Neuronal stem cell (in vitro differentiated cells): ENCODE measurements around the gene PCSK9.

Experiments used
- DNase-seq: peaks from one replicate; pipeline ENCODE4 v3.0.0-alpha.2; 2013; ENCODE audit warnings: low spot score
- H2AFZ ChIP-seq: one replicate; pipeline ENCODE4 v1.6.1; 2013; ENCODE audit warnings: mild to moderate bottlenecking, low read length, inconsistent platforms
- H2AK5ac ChIP-seq: 2 replicates; pipeline ENCODE4 v1.6.1; 2013; ENCODE audit warnings: low read depth, mild to moderate bottlenecking, inconsistent platforms, low read length, moderate library complexity, mixed read lengths
- H2BK120ac ChIP-seq: 2 replicates; pipeline ENCODE4 v1.6.1; 2013; ENCODE audit warnings: low read depth, mild to moderate bottlenecking, inconsistent platforms, low read length, moderate library complexity, mixed read lengths
- H2BK12ac ChIP-seq: one replicate; pipeline ENCODE4 v1.6.1; 2013; ENCODE audit warnings: low read length, inconsistent platforms
- H2BK15ac ChIP-seq: 2 replicates; pipeline ENCODE4 v1.6.1; 2013; ENCODE audit warnings: mild to moderate bottlenecking, low read length, inconsistent platforms, mixed read lengths
- H2BK5ac ChIP-seq: one replicate; pipeline ENCODE4 v1.6.1; 2013; ENCODE audit warnings: inconsistent platforms, mild to moderate bottlenecking, low read length, moderate library complexity
- H3K14ac ChIP-seq: one replicate; pipeline ENCODE4 v1.6.1; 2013; ENCODE audit warnings: low read length, inconsistent platforms
- H3K18ac ChIP-seq: 2 replicates; pipeline ENCODE4 v1.6.1; 2013; ENCODE audit warnings: low read length, inconsistent platforms
- H3K23ac ChIP-seq: 2 replicates; pipeline ENCODE4 v1.6.1; 2013; ENCODE audit warnings: low read depth, mild to moderate bottlenecking, mixed read lengths, low read length, inconsistent platforms; ENCODE audit not compliant: poor library complexity
- H3K27ac ChIP-seq: replicated peaks from 3 replicates; pipeline ENCODE4 v1.5.1; 2013; ENCODE audit warnings: low read length, inconsistent platforms
- H3K27me3 ChIP-seq, 3 experiments: 2 replicates each; pipeline ENCODE4 v1.6.1; 2013; ENCODE audit warnings: low read length in 3 of 3, mild to moderate bottlenecking in 2 of 3, inconsistent platforms in 1 of 3, low read depth in 1 of 3, mixed read lengths in 1 of 3, moderate library complexity in 1 of 3; ENCODE audit not compliant: control insufficient read depth in 3 of 3, insufficient read depth in 3 of 3
- H3K36me3 ChIP-seq, 2 donors: replicated peaks in 1 of 2; 2 replicates each; pipeline ENCODE4 v1.6.1; 2013; ENCODE audit warnings: low read length in 2 of 2; ENCODE audit not compliant: control insufficient read depth in 2 of 2, insufficient read depth in 2 of 2
- H3K4ac ChIP-seq: 2 replicates; pipeline ENCODE4 v1.6.1; 2013; ENCODE audit warnings: inconsistent platforms, mild to moderate bottlenecking, low read length, moderate library complexity
- H3K4me1 ChIP-seq, 2 donors: 1 replicate in 1 of 2; 2 replicates in 1 of 2; pipeline ENCODE4 v1.6.1; 2013; ENCODE audit warnings: low read length in 2 of 2, low read depth in 1 of 2; ENCODE audit not compliant: control insufficient read depth in 2 of 2, insufficient read depth in 1 of 2
- H3K4me2 ChIP-seq: one replicate; pipeline ENCODE4 v1.6.1; 2013; ENCODE audit warnings: mild to moderate bottlenecking, low read length, inconsistent platforms; ENCODE audit not compliant: insufficient read depth, poor library complexity, severe bottlenecking
- H3K4me3 ChIP-seq, 2 donors: 2 replicates each; pipeline ENCODE4 v1.5.1; 2013; ENCODE audit warnings: low read length in 2 of 2, mild to moderate bottlenecking in 2 of 2, inconsistent platforms in 1 of 2, moderate library complexity in 1 of 2
- H3K79me1 ChIP-seq: one replicate; pipeline ENCODE4 v1.6.1; 2013; ENCODE audit warnings: low read depth, mild to moderate bottlenecking, inconsistent platforms, low read length, moderate library complexity
- H3K9ac ChIP-seq: one replicate; pipeline ENCODE4 v1.6.1; 2013; ENCODE audit warnings: mild to moderate bottlenecking, low read depth, low read length, inconsistent platforms; ENCODE audit not compliant: poor library complexity
- H3K9me3 ChIP-seq, 2 donors: replicated peaks in 1 of 2; 2 replicates each; pipeline versions ENCODE3 to v1.6.1; 2013; ENCODE audit warnings: low read length in 2 of 2, mild to moderate bottlenecking in 2 of 2, inconsistent platforms in 1 of 2, low read depth in 1 of 2, mixed read lengths in 1 of 2, moderate library complexity in 1 of 2; ENCODE audit not compliant: control insufficient read depth in 2 of 2, insufficient read depth in 1 of 2
- H4K8ac ChIP-seq: one replicate; pipeline ENCODE4 v1.6.1; 2013; ENCODE audit warnings: low read depth, mild to moderate bottlenecking, inconsistent platforms, low read length, moderate library complexity
- H4K91ac ChIP-seq: one replicate; pipeline ENCODE4 v1.6.1; 2013; ENCODE audit warnings: low read length, low read depth, mild to moderate bottlenecking, inconsistent platforms; ENCODE audit not compliant: poor library complexity
- WGBS, 2 donors: extraction: QIAGEN DNeasy Blood & Tissue Kit; methylation state at CpG; one replicate each; pipeline ENCODE4 v1.1.7; 2013; ENCODE audit warnings: missing lambda C conversion rate in 2 of 2, mixed read lengths in 1 of 2; ENCODE audit not compliant: insufficient read length in 2 of 2, insufficient replicate concordance in 1 of 2; ENCODE audit errors: extremely low coverage in 2 of 2; 5-methylcytosine and 5-hydroxymethylcytosine counted together

The PCSK9 gene

GRCh38 chr1:55054396-55054795, 15.0 kb downstream of the PCSK9 start:
- H3K4me1 ChIP-seq: no peaks in the 10 kb centered on the region
- no peak overlapping the region for H3K9ac ChIP-seq
- H3K4me2 ChIP-seq: no peak overlapping the region
- peak overlapping the region; percentile 3 for H3K23ac ChIP-seq
- H2BK120ac ChIP-seq: no peak overlapping the region
- H4K91ac ChIP-seq: no peak overlapping the region
- peaks cover 0 to 6% of the 10 kb centered on the region in 2 donors for H3K36me3 ChIP-seq
- no peak overlapping the region for H2BK5ac ChIP-seq
- H4K8ac ChIP-seq: no peak overlapping the region
- no peak overlapping the region for H3K14ac ChIP-seq
- WGBS, 2 donors: no CpG with 5 or more reads among the region's 5 CpGs
- H3K4me3 ChIP-seq: no peak overlapping the region
- H3K18ac ChIP-seq: peak overlapping the region; percentile 77
- no peak overlapping the region for H3K4ac ChIP-seq
- peaks cover 0 to 12% (median 0%) of the 10 kb centered on the region in 3 experiments for H3K27me3 ChIP-seq
- H3K79me1 ChIP-seq: no peaks in the 10 kb centered on the region
- H2AK5ac ChIP-seq: no peak overlapping the region
- H3K9me3 ChIP-seq: no peaks in the 10 kb centered on the region
- H2BK15ac ChIP-seq: no peak overlapping the region
- DNase-seq: no peak
- no peak overlapping the region for H2BK12ac ChIP-seq
- no peak overlapping the region for H2AFZ ChIP-seq
- H3K27ac ChIP-seq: no peak overlapping the region

GRCh38 chr1:55055084-55055882, 15.9 kb downstream of the PCSK9 start:
- no peaks in the 10 kb centered on the region for H3K4me1 ChIP-seq
- H3K4me3 ChIP-seq: no peak overlapping the region
- no peak overlapping the region for H3K27ac ChIP-seq
- H3K4me2 ChIP-seq: no peak overlapping the region
- no peak overlapping the region for H4K8ac ChIP-seq
- H2AK5ac ChIP-seq: no peak overlapping the region
- DNase-seq: no peak
- H2BK15ac ChIP-seq: no peak overlapping the region
- H3K14ac ChIP-seq: no peak overlapping the region
- WGBS, 2 donors: no CpG with 5 or more reads among the region's 12 CpGs
- no peak overlapping the region for H3K23ac ChIP-seq
- no peak overlapping the region for H3K4ac ChIP-seq
- H3K18ac ChIP-seq: no peak overlapping the region
- no peak overlapping the region for H4K91ac ChIP-seq
- no peak overlapping the region for H2BK5ac ChIP-seq
- no peak overlapping the region for H3K9ac ChIP-seq
- no peaks in the 10 kb centered on the region for H3K79me1 ChIP-seq
- H3K27me3 ChIP-seq: peaks cover 0 to 11% (median 0%) of the 10 kb centered on the region in 3 experiments
- H3K36me3 ChIP-seq: peaks cover 0 to 10% of the 10 kb centered on the region in 2 donors
- no peak overlapping the region for H2AFZ ChIP-seq
- H2BK120ac ChIP-seq: no peak overlapping the region
- H2BK12ac ChIP-seq: no peak overlapping the region
- H3K9me3 ChIP-seq: no peaks in the 10 kb centered on the region

GRCh38 chr1:55055951-55056631, 16.7 kb downstream of the PCSK9 start:
- H3K9ac ChIP-seq: no peak overlapping the region
- H3K18ac ChIP-seq: peak overlapping the region; percentile 51
- H3K4ac ChIP-seq: no peak overlapping the region
- no peaks in the 10 kb centered on the region for H3K9me3 ChIP-seq
- WGBS, 2 donors: no CpG with 5 or more reads among the region's 42 CpGs
- H2AK5ac ChIP-seq: no peak overlapping the region
- H2BK5ac ChIP-seq: no peak overlapping the region
- H2BK120ac ChIP-seq: no peak overlapping the region
- H3K27me3 ChIP-seq: peaks cover 0 to 4% (median 0%) of the 10 kb centered on the region in 3 experiments
- no peak overlapping the region for H3K14ac ChIP-seq
- no peak overlapping the region for H2AFZ ChIP-seq
- H4K8ac ChIP-seq: no peak overlapping the region
- peaks cover 0 to 10% of the 10 kb centered on the region in 2 donors for H3K36me3 ChIP-seq
- H3K27ac ChIP-seq: no peak overlapping the region
- no peak for DNase-seq
- H4K91ac ChIP-seq: no peak overlapping the region
- no peak overlapping the region for H3K4me3 ChIP-seq
- no peak overlapping the region for H2BK12ac ChIP-seq
- H3K79me1 ChIP-seq: no peaks in the 10 kb centered on the region
- no peak overlapping the region for H2BK15ac ChIP-seq
- peak overlapping the region; percentile 57 for H3K23ac ChIP-seq
- no peaks in the 10 kb centered on the region for H3K4me1 ChIP-seq
- no peak overlapping the region for H3K4me2 ChIP-seq

DNA sequence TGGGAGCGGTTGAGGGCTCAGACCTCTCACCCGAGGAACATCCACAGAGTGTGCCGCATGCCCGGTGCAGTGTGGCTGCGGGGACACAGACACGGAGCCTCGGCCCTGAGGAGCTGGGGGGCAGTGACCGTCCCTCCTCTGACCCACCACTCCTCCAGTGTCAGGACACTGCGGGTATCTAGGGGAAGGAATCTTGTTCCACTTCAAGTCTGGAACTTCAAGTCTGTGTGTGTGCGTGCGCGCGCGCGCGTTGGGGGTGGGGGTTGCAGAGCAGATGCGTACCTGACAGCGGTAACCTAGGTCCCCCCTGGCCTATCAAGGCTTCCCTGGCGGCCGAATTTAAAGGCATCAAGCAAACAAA, 17.3 kb downstream of the PCSK9 start:
- Histone ChIP-seq H3K4ac (no peak overlapping the region), H2BK12ac (no peak overlapping the region), H3K9ac (peak overlapping the region; percentile 12), H3K4me1 (no peaks in the 10 kb centered on the region), H3K23ac (peak overlapping the region; percentile 57), H3K4me2 (no peak overlapping the region), H3K36me3 (peaks cover 0 to 10% of the 10 kb centered on the region in 2 donors), H3K14ac (no peak overlapping the region), H3K9me3 (no peaks in the 10 kb centered on the region), H4K8ac (no peak overlapping the region), H4K91ac (no peak overlapping the region), H3K27me3 (no peaks in the 10 kb centered on the region), H2BK120ac (no peak overlapping the region), H3K4me3 (no peak overlapping the region), H3K27ac (no peak overlapping the region), H2AFZ (no peak overlapping the region), H2BK5ac (no peak overlapping the region), H3K79me1 (no peaks in the 10 kb centered on the region), H3K18ac (peak overlapping the region; percentile 51), H2AK5ac (no peak overlapping the region), H2BK15ac (no peak overlapping the region)
- WGBS, 2 donors: no CpG with 5 or more reads among the region's 20 CpGs
- no peak for DNase-seq
